Bronchial epithelial cell (primary cell): ENCODE data around the gene VTN. TPM values are rescaled to one million over a fixed set of nuclear protein-coding genes. Genes with fewer than 3 reads are reported as not detected.

Source experiments
- DNase-seq: peaks from one replicate; pipeline ENCODE4 v3.0.0-alpha.2; 2010; ENCODE audit warnings: low read depth
- FAIRE-seq: peaks from 2 replicates; lab custom pipeline; 2011; peaks lifted over from hg19 to GRCh38; lab: Jason Lieb, UNC
- H3K27me3 ChIP-seq: 2 replicates; pipeline ENCODE4 v1.5.1; 2011; ENCODE audit warnings: low read length; ENCODE audit not compliant: control insufficient read depth, insufficient read depth
- H3K36me3 ChIP-seq: 2 replicates; pipeline ENCODE4 v1.5.1; 2011; ENCODE audit warnings: low read length; ENCODE audit not compliant: control insufficient read depth, insufficient read depth
- H3K4me3 ChIP-seq: 2 replicates; pipeline ENCODE4 v1.5.1; 2011; ENCODE audit warnings: mild to moderate bottlenecking, low read depth, low read length, control low read depth
- CTCF ChIP-seq: IDR thresholded peaks from 2 replicates; pipeline ENCODE4 v1.5.1; 2011; ENCODE audit warnings: mild to moderate bottlenecking, moderate library complexity, low read length, control low read depth, inconsistent platforms; ENCODE audit not compliant: insufficient read depth, severe bottlenecking
- total RNA-seq: library from RNA; depleted of rRNA; stranded (reverse); fragments of >200 nt; gene quantifications from 2 replicates; pipeline ENCODE4 v1.2.1, GENCODE V29; 2014

VTN gene
- total RNA-seq, 1 donor from 2014 or later = under 0.01 TPM

- H3K4me3 ChIP-seq = no peak overlapping the region
- FAIRE-seq = no peak
- peak; percentile 25 for DNase-seq
- TF ChIP-seq CTCF = peak; percentile 68
- H3K36me3 ChIP-seq = no peaks in the 10 kb centered on the region
- peaks cover 6% of the 10 kb centered on the region for H3K27me3 ChIP-seq
Measured at GRCh38 chr17:28381141-28381825, 11.2 kb upstream of the VTN start.

DNA sequence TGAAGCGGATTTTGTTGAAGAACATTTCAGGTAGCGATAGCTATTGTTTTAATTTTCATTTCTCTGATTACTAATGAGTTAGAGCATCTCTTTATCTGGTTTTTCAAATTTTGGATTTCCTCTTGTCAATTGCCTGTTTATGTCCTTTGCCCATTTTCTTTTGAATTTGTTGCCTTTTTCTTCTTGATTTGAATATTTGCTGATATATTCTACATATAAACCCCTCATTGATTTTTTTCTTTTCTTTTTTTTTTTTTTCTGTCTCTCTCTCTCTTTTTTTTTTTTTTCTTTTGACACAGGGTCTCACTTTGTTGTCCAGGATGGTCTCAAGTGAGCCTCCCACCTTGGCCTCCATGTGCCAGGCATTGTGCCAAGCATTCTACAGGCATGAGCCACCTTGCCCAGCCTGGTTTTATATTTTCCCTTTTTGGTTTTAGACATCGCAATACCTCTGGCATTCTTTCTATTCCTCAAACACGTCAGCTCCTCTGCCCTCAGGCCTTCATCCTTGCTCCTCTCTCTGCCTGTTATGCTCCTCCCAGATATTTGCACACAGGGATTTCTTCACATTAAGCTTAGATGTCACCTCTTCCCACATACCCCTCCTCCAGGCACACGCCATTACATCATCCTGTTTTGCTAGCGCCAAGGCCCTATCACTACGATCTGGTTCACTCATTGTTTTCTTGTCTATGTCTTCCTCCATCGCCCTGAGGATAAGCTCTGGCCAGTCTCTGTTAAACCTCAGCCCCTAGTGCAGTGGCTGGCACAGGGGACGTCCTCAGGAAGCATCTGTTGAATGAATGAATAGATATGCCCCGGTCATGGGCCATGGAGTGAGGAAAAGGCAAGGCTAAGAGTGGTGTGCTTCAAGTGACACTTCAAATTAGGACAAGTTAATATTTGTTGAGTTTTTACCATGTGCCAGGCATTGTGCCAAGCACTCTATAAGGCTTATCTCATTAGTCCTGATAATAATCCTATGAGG lies 10.0 kb upstream of the VTN start:
- DNase-seq = peak; percentile 98
- Histone ChIP-seq H3K27me3 (peaks cover 6% of the 10 kb centered on the region), H3K4me3 (no peak overlapping the region), H3K36me3 (no peaks in the 10 kb centered on the region)
- peak; percentile 80 for FAIRE-seq
- no peak for TF ChIP-seq CTCF

DNA sequence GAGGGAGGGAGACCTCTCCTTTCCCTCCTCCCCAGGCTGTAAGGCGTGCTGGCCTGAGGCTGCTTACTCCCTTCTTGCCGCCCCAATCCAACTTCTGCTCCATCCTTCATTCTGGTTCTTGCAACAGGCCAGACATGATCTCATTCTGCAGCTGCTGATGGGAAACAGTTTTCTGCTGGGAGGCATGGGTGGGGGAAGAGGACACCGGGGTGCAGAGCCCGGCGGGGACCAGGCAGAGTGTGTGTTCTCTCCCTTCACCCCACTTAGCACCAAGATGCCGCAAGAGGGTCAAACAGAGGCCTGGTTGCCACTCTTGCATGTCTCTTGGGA lies 2.8 kb upstream of the VTN start:
- TF ChIP-seq CTCF = no peak
- peaks cover 17% of the 10 kb centered on the region for H3K27me3 ChIP-seq
- no peaks in the 10 kb centered on the region for H3K36me3 ChIP-seq
- no peak for DNase-seq
- no peak for FAIRE-seq
- H3K4me3 ChIP-seq = no peak overlapping the region

DNA sequence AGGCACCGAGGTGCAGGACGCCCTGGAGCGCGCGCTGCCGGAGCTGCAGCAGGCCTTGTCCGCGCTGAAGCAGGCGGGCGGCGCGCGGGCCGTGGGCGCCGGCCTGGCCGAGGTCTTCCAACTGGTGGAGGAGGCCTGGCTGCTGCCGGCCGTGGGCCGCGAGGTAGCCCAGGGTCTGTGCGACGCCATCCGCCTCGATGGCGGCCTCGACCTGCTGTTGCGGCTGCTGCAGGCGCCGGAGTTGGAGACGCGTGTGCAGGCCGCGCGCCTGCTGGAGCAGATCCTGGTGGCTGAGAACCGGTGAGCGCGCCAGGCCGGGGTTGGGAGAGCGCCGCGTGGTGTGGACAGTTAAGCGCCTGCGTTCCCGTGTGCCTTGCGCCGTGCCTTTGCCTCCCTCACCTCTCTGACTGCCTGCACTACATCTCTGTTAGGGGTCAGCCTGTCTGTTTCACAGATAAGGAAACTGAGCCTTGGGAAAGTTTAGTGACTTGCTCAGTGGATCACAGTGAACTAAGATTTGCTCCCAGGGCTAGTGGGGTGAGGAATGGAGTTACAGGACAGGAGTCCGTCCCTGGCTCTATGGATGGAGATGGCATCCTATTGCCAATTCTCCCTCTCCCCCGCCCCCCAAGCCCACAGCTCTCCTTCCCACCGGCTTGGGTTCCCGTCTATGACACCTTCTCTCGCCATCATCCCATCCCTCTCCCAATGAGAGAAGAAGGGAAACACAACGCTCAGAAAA lies 2.3 kb upstream of the VTN start:
- FAIRE-seq (no peak), DNase-seq (no peak)
- Histone ChIP-seq H3K27me3 (peaks cover 17% of the 10 kb centered on the region), H3K36me3 (no peaks in the 10 kb centered on the region), H3K4me3 (no peak overlapping the region)
- no peak for TF ChIP-seq CTCF

- peaks cover 17% of the 10 kb centered on the region for H3K27me3 ChIP-seq
- no peaks in the 10 kb centered on the region for H3K36me3 ChIP-seq
- DNase-seq (no peak), FAIRE-seq (no peak)
- peak within 1 kb of the TSS; percentile 10 for H3K4me3 ChIP-seq
- no peak for TF ChIP-seq CTCF
Measured at GRCh38 chr17:28371245-28372202, 1.4 kb upstream of the VTN start, which contains the start of gene SARM1. SARM1 (plus strand) TSS chr17:28371694; CDS start chr17:28372033, 339 bp downstream.
